ENCODE data around the gene KEL. TPM values are rescaled to one million over a fixed set of nuclear protein-coding genes. Genes with fewer than 3 reads are reported as not detected.

KEL gene
- total and polyA plus RNA-seq, 9 donors, result 0.66 to 7.5 (median 1.4) TPM

DNA sequence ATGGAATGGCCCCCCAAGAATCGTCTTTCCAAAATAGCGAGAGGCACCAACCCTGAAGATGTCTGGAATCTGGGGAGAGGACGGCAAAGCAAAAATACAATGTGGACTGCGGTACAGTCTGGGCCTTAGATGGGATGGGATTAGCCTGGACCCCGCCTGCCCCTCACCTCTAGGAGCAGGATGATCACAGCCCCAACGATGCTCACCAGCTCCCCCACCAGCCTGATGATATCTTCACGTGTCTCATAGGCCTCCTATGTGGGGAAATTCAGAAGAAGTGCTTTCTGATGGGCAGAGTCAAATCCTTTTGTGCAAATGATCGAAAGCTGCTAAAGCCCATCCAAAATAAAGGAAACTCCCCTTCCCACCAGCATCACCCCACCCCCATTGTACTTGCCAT, 46.8 kb downstream of the KEL start:
- no peaks in the 10 kb centered on the region for H3K36me3 ChIP-seq (ENCODE audit: control insufficient read depth, insufficient read depth, low read length)
- no peaks in the 10 kb centered on the region for H3K9me3 ChIP-seq (replicated peaks; ENCODE audit: control insufficient read depth, low read depth, low read length)
- H3K4me3 ChIP-seq (ENCODE audit: low read length), result no peak overlapping the region
- DNase-seq, result no peak
- no peaks in the 10 kb centered on the region for H3K4me1 ChIP-seq (ENCODE audit: control insufficient read depth, insufficient read depth, low read length)
- no peak overlapping the region for H3K27ac ChIP-seq (ENCODE audit: low read length)
- 97% methylated on average over 4 of the region's 8 CpGs for WGBS (ENCODE audit: insufficient coverage)
- H3K27me3 ChIP-seq (ENCODE audit: control insufficient read depth, insufficient read depth, low read length), result peaks cover 4% of the 10 kb centered on the region

DNA sequence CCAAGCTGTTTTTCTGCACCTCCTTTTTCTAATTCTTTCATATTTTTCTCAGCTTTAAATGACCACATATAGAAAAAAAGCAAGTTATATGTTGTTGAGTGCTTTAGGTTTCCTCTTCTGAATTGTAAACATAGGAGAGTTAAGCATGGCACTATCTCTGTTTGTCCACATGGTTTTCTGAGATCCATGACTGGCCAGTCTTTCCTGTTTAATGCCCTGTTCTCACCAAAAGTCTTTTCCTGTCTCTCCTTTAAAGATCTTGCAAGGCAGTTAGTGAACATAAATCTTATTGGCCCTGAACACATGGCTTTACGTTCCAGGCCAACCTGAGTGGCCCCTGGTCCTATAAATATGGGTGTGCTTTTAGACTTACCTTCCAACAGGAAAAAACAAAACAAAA, 48.0 kb downstream of the KEL start:
- no peak for DNase-seq
- peaks cover 4% of the 10 kb centered on the region for H3K27me3 ChIP-seq (ENCODE audit: control insufficient read depth, insufficient read depth, low read length)

DNA sequence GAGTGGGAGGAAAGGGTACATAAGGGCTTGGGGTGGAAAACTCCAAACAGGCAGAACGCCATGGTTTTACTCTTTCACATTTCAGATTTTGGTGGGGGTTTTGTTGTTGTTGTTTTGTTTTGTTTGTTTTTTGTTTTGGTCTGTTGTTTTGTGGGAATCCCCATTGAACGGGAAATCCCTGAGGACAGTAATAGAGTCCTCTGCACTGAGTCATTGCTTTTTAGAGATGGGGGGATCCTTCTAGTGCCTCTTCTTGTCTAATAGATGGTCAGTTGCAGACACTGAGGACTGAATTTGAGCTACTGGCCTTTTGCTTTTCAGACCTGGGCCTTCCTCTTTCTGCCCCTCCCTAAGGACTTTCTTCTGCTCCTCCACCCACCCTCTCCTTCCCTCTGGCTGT, 48.6 kb downstream of the KEL start:
- WGBS (ENCODE audit: insufficient coverage), result 100% methylated on average over 1 of the region's 2 CpGs
- DNase-seq, result no peak

More for the DNA sequence above, 48.0 kb downstream of the KEL start:
- Histone ChIP-seq H3K9me3 (replicated peaks; ENCODE audit: control insufficient read depth, low read depth, low read length) (no peaks in the 10 kb centered on the region), H3K4me1 (ENCODE audit: control insufficient read depth, insufficient read depth, low read length) (no peaks in the 10 kb centered on the region), H3K27ac (ENCODE audit: low read length) (no peak overlapping the region), H3K4me3 (ENCODE audit: low read length) (no peak overlapping the region), H3K36me3 (ENCODE audit: control insufficient read depth, insufficient read depth, low read length) (no peaks in the 10 kb centered on the region)
- no CpG with 5 or more reads among the region's 1 CpG for WGBS (ENCODE audit: insufficient coverage)

DNA sequence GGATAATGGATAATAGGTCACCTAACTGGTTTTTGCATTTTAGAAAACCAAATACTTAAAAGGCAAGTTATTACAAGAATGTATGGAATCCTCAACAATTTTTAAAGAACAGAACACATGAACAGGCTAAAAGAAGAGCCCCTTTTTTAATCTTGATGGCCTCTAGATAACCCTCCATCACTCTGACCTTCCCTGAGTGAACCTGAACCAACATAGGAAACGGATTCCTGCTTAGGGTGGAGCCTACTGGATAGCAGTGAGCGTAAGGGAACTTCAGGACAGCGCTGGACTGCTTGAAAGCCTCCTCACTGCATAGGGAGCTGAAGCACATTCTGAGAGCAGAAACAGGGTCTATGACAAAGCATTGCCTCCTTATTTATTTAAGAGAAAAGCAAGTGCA, 49.1 kb downstream of the KEL start:
- Histone ChIP-seq H3K36me3 (ENCODE audit: control insufficient read depth, insufficient read depth, low read length) (no peaks in the 10 kb centered on the region), H3K27ac (ENCODE audit: low read length) (no peak overlapping the region), H3K9me3 (replicated peaks; ENCODE audit: control insufficient read depth, low read depth, low read length) (no peaks in the 10 kb centered on the region), H3K4me1 (ENCODE audit: control insufficient read depth, insufficient read depth, low read length) (no peaks in the 10 kb centered on the region), H3K4me3 (ENCODE audit: low read length) (no peak overlapping the region), H3K27me3 (ENCODE audit: control insufficient read depth, insufficient read depth, low read length) (peaks cover 4% of the 10 kb centered on the region)
- DNase-seq, result no peak
- WGBS (ENCODE audit: insufficient coverage), result 48% methylated on average over 3 of the region's 3 CpGs

More for the DNA sequence above, 48.6 kb downstream of the KEL start:
- Histone ChIP-seq H3K27me3 (ENCODE audit: control insufficient read depth, insufficient read depth, low read length) (peaks cover 4% of the 10 kb centered on the region), H3K9me3 (replicated peaks; ENCODE audit: control insufficient read depth, low read depth, low read length) (no peaks in the 10 kb centered on the region), H3K4me1 (ENCODE audit: control insufficient read depth, insufficient read depth, low read length) (no peaks in the 10 kb centered on the region), H3K27ac (ENCODE audit: low read length) (no peak overlapping the region), H3K4me3 (ENCODE audit: low read length) (no peak overlapping the region), H3K36me3 (ENCODE audit: control insufficient read depth, insufficient read depth, low read length) (no peaks in the 10 kb centered on the region)

DNA sequence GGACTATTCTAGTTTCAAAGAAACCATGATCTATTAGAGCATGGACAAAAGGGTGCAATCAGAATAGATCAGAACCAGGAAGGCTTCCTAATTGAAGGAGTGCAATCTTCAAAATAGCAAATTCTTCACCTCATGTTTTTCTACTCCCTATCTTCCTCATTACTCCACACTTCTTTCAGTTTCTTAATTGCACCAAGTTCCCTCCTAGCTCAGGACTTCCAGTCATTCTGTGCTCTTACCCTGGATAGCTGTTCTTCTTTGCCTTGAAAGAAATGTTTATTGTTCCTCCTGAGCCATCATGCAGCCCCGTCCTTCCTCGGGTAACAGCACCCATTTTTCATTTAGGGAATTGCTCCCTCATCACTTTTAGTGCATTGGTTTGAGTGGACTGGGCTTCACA, 51.7 kb downstream of the KEL start:
- no peak for DNase-seq
- Histone ChIP-seq H3K4me1 (ENCODE audit: control insufficient read depth, insufficient read depth, low read length) (no peaks in the 10 kb centered on the region), H3K4me3 (ENCODE audit: low read length) (no peak overlapping the region), H3K27me3 (ENCODE audit: control insufficient read depth, insufficient read depth, low read length) (peaks cover 4% of the 10 kb centered on the region), H3K9me3 (replicated peaks; ENCODE audit: control insufficient read depth, low read depth, low read length) (peaks cover 2% of the 10 kb centered on the region), H3K27ac (ENCODE audit: low read length) (no peak overlapping the region), H3K36me3 (ENCODE audit: control insufficient read depth, insufficient read depth, low read length) (no peaks in the 10 kb centered on the region)
- no CpG with 5 or more reads among the region's 2 CpGs for WGBS (ENCODE audit: insufficient coverage)

DNA sequence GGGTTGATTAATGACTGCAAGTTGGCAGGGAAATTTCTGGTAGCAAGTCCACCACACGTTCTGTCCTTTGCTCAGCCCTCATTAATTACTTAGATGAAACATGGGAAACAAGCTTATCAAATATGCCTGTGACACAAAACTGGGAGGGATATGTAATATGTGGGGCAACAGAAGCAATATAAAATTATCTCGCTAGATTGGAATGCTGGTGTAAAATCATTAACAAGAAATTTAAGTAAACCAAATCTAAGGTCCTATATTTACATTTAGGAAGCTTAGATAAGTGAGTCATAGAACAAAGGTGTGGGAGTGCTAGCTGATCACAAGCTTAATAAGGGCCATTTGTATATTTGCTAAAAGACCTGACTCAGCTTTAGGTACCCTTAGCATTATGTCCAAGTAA, 52.1 kb downstream of the KEL start:
- no peak overlapping the region for H3K4me3 ChIP-seq (ENCODE audit: low read length)
- H3K36me3 ChIP-seq (ENCODE audit: control insufficient read depth, insufficient read depth, low read length), result no peaks in the 10 kb centered on the region
- H3K4me1 ChIP-seq (ENCODE audit: control insufficient read depth, insufficient read depth, low read length), result no peaks in the 10 kb centered on the region
- DNase-seq, result no peak
- H3K27me3 ChIP-seq (ENCODE audit: control insufficient read depth, insufficient read depth, low read length), result peaks cover 4% of the 10 kb centered on the region
- peaks cover 2% of the 10 kb centered on the region for H3K9me3 ChIP-seq (replicated peaks; ENCODE audit: control insufficient read depth, low read depth, low read length)
- WGBS (ENCODE audit: insufficient coverage), result no CpG with 5 or more reads among the region's 2 CpGs
- H3K27ac ChIP-seq (ENCODE audit: low read length), result no peak overlapping the region

DNA sequence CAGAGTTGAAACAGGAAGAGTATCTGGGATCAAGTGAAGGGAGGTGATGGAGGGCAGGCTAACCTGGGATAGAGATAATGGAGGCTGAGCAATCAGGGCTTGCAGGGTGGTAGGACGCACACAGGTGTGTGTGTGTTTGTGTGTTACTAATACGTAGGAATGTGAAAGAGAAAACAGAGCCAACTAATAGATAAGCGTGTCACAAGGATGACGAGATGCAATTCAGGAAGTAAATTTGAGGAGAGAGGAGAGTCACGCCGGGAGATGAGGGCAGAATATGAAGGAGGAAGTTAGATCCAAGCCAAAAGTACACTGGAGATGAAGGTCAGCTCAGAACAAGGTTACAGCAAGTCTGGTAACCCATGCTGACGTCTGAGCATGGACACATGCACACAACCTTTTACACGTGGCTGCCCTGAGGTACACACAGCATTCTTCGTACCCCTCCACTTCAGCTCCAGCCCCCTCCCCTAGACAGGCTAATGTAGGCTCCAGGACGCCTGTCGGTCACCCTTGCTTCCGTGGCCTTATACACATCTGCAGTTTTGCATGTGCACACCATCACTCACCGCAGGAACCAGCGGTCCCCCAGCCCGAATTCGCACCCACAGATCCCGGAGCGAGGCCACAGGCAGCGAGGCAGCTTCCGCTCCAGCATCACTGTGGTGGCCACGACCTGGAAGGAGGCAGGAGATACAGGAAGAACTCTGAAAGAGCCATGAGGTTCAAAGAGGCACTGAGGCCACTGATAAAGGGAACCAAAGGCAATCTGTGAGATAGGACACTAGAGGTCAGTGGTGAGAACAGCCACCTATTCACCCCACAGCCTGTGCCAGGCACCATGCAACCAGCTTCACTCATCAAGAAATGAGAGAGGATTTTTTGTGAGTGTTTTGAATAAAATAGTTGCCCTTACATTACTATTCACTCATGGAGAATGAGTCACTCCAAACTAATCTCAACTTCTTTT, 53.0 kb downstream of the KEL start:
- H3K4me1 ChIP-seq (ENCODE audit: control insufficient read depth, insufficient read depth, low read length), result no peaks in the 10 kb centered on the region
- WGBS (ENCODE audit: insufficient coverage), result 76% methylated on average over 19 of the region's 21 CpGs
- H3K4me3 ChIP-seq (ENCODE audit: low read length), result no peak overlapping the region
- H3K36me3 ChIP-seq (ENCODE audit: control insufficient read depth, insufficient read depth, low read length), result no peaks in the 10 kb centered on the region
- DNase-seq, result no peak
- H3K27ac ChIP-seq (ENCODE audit: low read length), result no peak overlapping the region
- peaks cover 6% of the 10 kb centered on the region for H3K9me3 ChIP-seq (replicated peaks; ENCODE audit: control insufficient read depth, low read depth, low read length)
- H3K27me3 ChIP-seq (ENCODE audit: control insufficient read depth, insufficient read depth, low read length), result peaks cover 4% of the 10 kb centered on the region

DNA sequence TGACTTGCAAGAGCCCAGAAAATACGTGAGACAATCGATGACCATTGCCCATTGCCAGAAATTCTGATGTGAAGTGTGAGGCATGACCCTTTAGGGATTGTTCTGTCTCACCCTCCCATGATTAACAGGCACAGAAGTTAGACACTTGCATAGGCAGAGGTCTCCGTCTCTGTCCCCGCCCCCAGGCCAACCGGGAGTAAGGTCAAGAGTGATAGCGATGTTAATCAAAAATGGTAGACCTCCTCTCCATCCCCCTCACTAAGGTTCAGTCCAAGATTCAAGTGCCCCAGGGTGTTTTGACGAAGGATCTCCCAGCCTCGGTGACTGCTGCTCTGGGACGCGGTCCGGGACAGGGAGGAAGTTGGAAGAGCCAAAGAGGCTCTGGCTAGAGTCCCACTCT, 53.9 kb downstream of the KEL start:
- no peak overlapping the region for H3K27ac ChIP-seq (ENCODE audit: low read length)
- peaks cover 6% of the 10 kb centered on the region for H3K9me3 ChIP-seq (replicated peaks; ENCODE audit: control insufficient read depth, low read depth, low read length)
- DNase-seq, result no peak
- no peaks in the 10 kb centered on the region for H3K4me1 ChIP-seq (ENCODE audit: control insufficient read depth, insufficient read depth, low read length)
- H3K27me3 ChIP-seq (ENCODE audit: control insufficient read depth, insufficient read depth, low read length), result peaks cover 4% of the 10 kb centered on the region
- H3K4me3 ChIP-seq (ENCODE audit: low read length), result no peak overlapping the region
- H3K36me3 ChIP-seq (ENCODE audit: control insufficient read depth, insufficient read depth, low read length), result no peaks in the 10 kb centered on the region
- WGBS (ENCODE audit: insufficient coverage), result no CpG with 5 or more reads among the region's 11 CpGs

DNA sequence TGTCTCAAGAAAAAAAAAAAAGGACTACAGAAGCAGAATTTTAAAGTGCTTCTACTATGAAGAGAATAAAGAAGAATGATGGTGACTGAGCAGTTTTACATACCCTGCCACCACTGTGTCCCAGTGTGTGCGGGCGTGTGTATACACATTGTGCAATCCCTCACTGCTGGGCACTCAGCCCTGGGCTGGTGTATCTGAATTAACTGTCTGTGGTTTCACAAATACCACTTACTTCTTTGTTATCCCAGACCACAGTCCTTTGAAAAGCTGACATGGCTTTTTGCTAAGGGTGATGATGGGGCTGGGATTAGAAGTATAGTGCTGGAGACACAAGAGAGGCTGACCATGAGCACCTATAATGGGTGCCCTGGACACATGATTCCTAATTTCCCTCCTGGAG, 55.5 kb downstream of the KEL start:
- Histone ChIP-seq H3K4me1 (ENCODE audit: control insufficient read depth, insufficient read depth, low read length) (no peaks in the 10 kb centered on the region), H3K4me3 (ENCODE audit: low read length) (no peak overlapping the region), H3K9me3 (replicated peaks; ENCODE audit: control insufficient read depth, low read depth, low read length) (peaks cover 6% of the 10 kb centered on the region), H3K27ac (ENCODE audit: low read length) (no peak overlapping the region), H3K36me3 (ENCODE audit: control insufficient read depth, insufficient read depth, low read length) (no peaks in the 10 kb centered on the region), H3K27me3 (ENCODE audit: control insufficient read depth, insufficient read depth, low read length) (no peaks in the 10 kb centered on the region)
- WGBS (ENCODE audit: insufficient coverage), result no CpG with 5 or more reads among the region's 2 CpGs
- no peak for DNase-seq

DNA sequence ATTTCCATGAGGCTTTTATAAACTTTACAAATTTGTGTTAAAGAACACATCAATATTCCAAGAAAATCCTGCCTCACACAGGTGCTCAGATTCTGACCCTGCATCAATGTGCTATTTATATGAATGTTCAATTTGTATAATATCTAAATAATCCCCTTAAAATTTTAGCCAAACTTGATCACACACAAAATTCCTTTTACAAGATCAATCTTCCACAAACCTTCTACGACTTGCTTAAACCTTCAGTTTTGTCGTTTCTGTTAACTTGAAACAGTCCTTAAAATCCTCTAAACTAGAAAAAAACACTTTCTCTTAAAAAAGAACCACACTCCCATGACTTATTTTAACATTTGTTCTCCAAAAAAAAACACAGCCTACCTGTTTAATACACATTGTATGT, 56.4 kb downstream of the KEL start:
- H3K27ac ChIP-seq (ENCODE audit: low read length), result no peak overlapping the region
- WGBS (ENCODE audit: insufficient coverage), result 67% methylated on average over 2 of the region's 2 CpGs
- no peaks in the 10 kb centered on the region for H3K36me3 ChIP-seq (ENCODE audit: control insufficient read depth, insufficient read depth, low read length)
- no peaks in the 10 kb centered on the region for H3K4me1 ChIP-seq (ENCODE audit: control insufficient read depth, insufficient read depth, low read length)
- no peaks in the 10 kb centered on the region for H3K27me3 ChIP-seq (ENCODE audit: control insufficient read depth, insufficient read depth, low read length)
- no peak for DNase-seq
- H3K9me3 ChIP-seq (replicated peaks; ENCODE audit: control insufficient read depth, low read depth, low read length), result peaks cover 6% of the 10 kb centered on the region
- H3K4me3 ChIP-seq (ENCODE audit: low read length), result no peak overlapping the region
